HG03558 (cell line): ENCODE measurements around the gene CARD10.

ENCODE experiments used
- ATAC-seq: cut with Tn5 transposase; IDR thresholded peaks from one replicate; pipeline ENCODE4 v1.9.1; 2021; ENCODE audit warnings: moderate number of reproducible peaks; ENCODE audit not compliant: unreplicated experiment; ENCODE audit errors: extremely low read depth

CARD10 gene

GRCh38 chr22:37448516-37449127, 70.6 kb downstream of the CARD10 start:
- ATAC-seq: no peak

- no peak for ATAC-seq
Measured at GRCh38 chr22:37445501-37445900, 73.7 kb downstream of the CARD10 start.

- ATAC-seq: no peak
Measured at GRCh38 chr22:37443977-37444376, 75.2 kb downstream of the CARD10 start.

GRCh38 chr22:37443086-37443485, 76.1 kb downstream of the CARD10 start:
- no peak for ATAC-seq

- no peak for ATAC-seq
Measured at GRCh38 chr22:37442537-37442936, 76.7 kb downstream of the CARD10 start.

- ATAC-seq: no peak
Measured at GRCh38 chr22:37442135-37442534, 77.1 kb downstream of the CARD10 start.

GRCh38 chr22:37440875-37441274, 78.3 kb downstream of the CARD10 start:
- no peak for ATAC-seq
